ENCODE data around the gene PGC.

DNA sequence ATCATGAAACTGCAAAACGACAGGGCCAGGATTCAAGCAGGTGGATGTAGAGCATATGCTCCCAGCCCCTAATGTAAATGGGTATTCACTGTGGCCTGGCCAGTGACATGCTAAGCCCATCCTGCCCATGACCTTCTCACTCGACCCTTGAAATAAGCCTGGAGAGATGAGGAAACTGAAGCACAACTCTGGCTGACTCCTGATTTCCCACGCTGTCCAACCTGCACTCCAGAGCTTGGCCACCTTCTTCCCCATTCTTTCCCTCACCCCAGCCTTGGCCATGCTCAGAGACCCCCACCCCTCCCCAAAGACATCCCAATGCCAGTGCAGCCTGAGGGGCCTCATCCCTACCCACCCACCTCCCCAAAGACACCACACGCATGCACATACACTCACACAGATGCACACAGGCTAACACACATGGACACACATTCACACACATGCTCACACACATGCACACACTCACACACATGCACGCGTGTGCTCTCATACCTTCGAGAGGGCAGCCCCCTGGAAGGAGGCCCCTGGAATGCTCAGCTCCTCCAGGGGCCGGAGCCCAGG is 24.1 kb downstream of the PGC start:
- TF ChIP-seq, protein P1, sequence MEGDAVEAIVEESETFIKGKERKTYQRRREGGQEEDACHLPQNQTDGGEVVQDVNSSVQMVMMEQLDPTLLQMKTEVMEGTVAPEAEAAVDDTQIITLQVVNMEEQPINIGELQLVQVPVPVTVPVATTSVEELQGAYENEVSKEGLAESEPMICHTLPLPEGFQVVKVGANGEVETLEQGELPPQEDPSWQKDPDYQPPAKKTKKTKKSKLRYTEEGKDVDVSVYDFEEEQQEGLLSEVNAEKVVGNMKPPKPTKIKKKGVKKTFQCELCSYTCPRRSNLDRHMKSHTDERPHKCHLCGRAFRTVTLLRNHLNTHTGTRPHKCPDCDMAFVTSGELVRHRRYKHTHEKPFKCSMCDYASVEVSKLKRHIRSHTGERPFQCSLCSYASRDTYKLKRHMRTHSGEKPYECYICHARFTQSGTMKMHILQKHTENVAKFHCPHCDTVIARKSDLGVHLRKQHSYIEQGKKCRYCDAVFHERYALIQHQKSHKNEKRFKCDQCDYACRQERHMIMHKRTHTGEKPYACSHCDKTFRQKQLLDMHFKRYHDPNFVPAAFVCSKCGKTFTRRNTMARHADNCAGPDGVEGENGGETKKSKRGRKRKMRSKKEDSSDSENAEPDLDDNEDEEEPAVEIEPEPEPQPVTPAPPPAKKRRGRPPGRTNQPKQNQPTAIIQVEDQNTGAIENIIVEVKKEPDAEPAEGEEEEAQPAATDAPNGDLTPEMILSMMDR (IDR thresholded peaks at IDR 0.05), result no peak
- TF ChIP-seq POLR2A (IDR thresholded peaks at IDR 0.05), result no peak

Measured in thyroid gland (tissue), 4 donors.